ENCODE measurements around the gene FOXA2.

- TF ChIP-seq, protein P1, sequence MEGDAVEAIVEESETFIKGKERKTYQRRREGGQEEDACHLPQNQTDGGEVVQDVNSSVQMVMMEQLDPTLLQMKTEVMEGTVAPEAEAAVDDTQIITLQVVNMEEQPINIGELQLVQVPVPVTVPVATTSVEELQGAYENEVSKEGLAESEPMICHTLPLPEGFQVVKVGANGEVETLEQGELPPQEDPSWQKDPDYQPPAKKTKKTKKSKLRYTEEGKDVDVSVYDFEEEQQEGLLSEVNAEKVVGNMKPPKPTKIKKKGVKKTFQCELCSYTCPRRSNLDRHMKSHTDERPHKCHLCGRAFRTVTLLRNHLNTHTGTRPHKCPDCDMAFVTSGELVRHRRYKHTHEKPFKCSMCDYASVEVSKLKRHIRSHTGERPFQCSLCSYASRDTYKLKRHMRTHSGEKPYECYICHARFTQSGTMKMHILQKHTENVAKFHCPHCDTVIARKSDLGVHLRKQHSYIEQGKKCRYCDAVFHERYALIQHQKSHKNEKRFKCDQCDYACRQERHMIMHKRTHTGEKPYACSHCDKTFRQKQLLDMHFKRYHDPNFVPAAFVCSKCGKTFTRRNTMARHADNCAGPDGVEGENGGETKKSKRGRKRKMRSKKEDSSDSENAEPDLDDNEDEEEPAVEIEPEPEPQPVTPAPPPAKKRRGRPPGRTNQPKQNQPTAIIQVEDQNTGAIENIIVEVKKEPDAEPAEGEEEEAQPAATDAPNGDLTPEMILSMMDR (conservative IDR thresholded peaks at IDR 0.05): no peak
- no peak for TF ChIP-seq ZFX (IDR thresholded peaks at IDR 0.05)
Measured at GRCh38 chr20:22544462-22544861, 39.9 kb downstream of the FOXA2 start.

All from C4-2B (cell line).